Aorta (tissue), 5 donors: ENCODE measurements around the gene CD244. TPM values are rescaled to one million over a fixed set of nuclear protein-coding genes. Genes with fewer than 3 reads are reported as not detected.

Source experiments
- ATAC-seq: fragments of 200-7000 bp; cut with Tn5 transposase; one replicate; pipeline ENCODE4 v1.9.1; 2022; ENCODE audit warnings: moderate library complexity; ENCODE audit not compliant: low FRiP score
- DNase-seq, 2 donors: peaks; one replicate each; pipeline ENCODE4 v3.0.0-alpha.2; 2020
- H3K27ac ChIP-seq, 2 donors: one replicate each; pipeline ENCODE4 v1.5.1; 2013; ENCODE audit warnings: low read length in 2 of 2, mild to moderate bottlenecking in 2 of 2, moderate library complexity in 2 of 2, control low read depth in 1 of 2, inconsistent platforms in 1 of 2, low read depth in 1 of 2
- H3K27me3 ChIP-seq, 2 donors: one replicate each; pipeline ENCODE4 v1.6.1; 2013; ENCODE audit warnings: control low read depth in 1 of 2, low read length in 1 of 2, mild to moderate bottlenecking in 1 of 2, moderate library complexity in 1 of 2; ENCODE audit not compliant: insufficient read depth in 2 of 2, control insufficient read depth in 1 of 2
- H3K36me3 ChIP-seq, 2 donors: one replicate each; pipeline ENCODE4 v1.6.1; 2013; ENCODE audit warnings: control low read depth in 1 of 2, low read length in 1 of 2, mild to moderate bottlenecking in 1 of 2; ENCODE audit not compliant: insufficient read depth in 2 of 2, control insufficient read depth in 1 of 2
- H3K4me1 ChIP-seq, 2 donors: one replicate each; pipeline ENCODE4 v1.6.1; 2013; ENCODE audit warnings: low read length in 2 of 2, control low read depth in 1 of 2, mild to moderate bottlenecking in 1 of 2, moderate library complexity in 1 of 2; ENCODE audit not compliant: insufficient read depth in 2 of 2, control insufficient read depth in 1 of 2
- H3K4me3 ChIP-seq, 2 donors: one replicate each; pipeline ENCODE4 v1.5.1; 2013; ENCODE audit warnings: low read length in 2 of 2, control low read depth in 1 of 2, mild to moderate bottlenecking in 1 of 2
- H3K9me3 ChIP-seq: one replicate; pipeline ENCODE4 v1.6.1; 2013; ENCODE audit warnings: mild to moderate bottlenecking, low read length; ENCODE audit not compliant: control insufficient read depth
- WGBS, 2 donors: extraction: QIAGEN DNeasy Blood & Tissue Kit; methylation state at CpG; one replicate each; pipeline ENCODE4 v1.1.7; 2013; 5-methylcytosine and 5-hydroxymethylcytosine counted together
- intact Hi-C, 2 donors: fragments of 100-400 bp; cut with DNase I; formaldehyde crosslinking; loops; one replicate each; pipeline versions ENCODE4 v1.14.2 to v1.15.0; 2022
- polyA plus RNA-seq, 2 donors: library from polyadenylated mRNA; stranded (reverse); fragments of 200-250 nt; gene quantifications; one replicate each; pipeline ENCODE4 v1.2.3, GENCODE V29; 2013
- total RNA-seq, 2 donors: library from RNA; stranded (reverse); fragmentation: NEBNext Ultra II Directional; extraction: Animal tissue kit (Norgen Biotek cat#: 25700); gene quantifications; one replicate each; pipeline ENCODE4 v1.2.1, GENCODE V29; 2021
- donor health status: healthy with polysubstance abuse.
- donor health status: Bipolar disorder and iron deficiency.
- donor health status: DM: no; HTN: no; CAD: no.
- donor health status: DM: no; HTN: no; CAD: no.
- donor health status: DM: yes; HTN: yes; CAD: no.

The CD244 gene
- total and polyA plus RNA-seq, 4 donors: 0.26 to 1.9 (median 0.55) TPM

DNA sequence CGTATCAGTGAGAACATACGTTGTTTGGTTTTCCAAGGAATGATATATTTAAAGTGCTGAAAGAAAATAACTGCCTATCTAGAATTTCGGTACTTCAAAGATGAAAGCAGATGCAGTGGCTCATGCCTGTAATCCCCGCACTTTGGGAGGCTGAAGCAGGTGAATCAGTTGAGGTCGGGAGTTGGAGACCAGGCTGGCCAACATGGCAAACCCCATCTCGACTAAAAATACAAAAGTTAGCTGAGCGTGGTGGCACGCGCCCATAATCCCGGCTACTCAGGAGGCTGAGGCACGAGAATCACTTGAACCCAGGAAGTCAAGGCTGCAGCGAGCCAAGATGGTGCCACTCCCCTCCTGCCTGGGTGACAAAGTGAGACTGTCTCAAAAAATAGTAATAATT, 16.4 kb downstream of the CD244 start:
- intact Hi-C loops: no loop called here
- H3K9me3 ChIP-seq: peaks cover 3% of the 10 kb centered on the region
- 79 to 82% methylated on average over 12 of the region's 12 CpGs for whole genome bisulfite sequencing, 2 donors
- ATAC-seq (no peak), DNase-seq (no peak)
- no peaks in the 10 kb centered on the region for H3K27me3 ChIP-seq
- no peaks in the 10 kb centered on the region for H3K4me1 ChIP-seq
- H3K4me3 ChIP-seq: no peak overlapping the region
- H3K36me3 ChIP-seq: no peaks in the 10 kb centered on the region
- H3K27ac ChIP-seq: no peak overlapping the region

DNA sequence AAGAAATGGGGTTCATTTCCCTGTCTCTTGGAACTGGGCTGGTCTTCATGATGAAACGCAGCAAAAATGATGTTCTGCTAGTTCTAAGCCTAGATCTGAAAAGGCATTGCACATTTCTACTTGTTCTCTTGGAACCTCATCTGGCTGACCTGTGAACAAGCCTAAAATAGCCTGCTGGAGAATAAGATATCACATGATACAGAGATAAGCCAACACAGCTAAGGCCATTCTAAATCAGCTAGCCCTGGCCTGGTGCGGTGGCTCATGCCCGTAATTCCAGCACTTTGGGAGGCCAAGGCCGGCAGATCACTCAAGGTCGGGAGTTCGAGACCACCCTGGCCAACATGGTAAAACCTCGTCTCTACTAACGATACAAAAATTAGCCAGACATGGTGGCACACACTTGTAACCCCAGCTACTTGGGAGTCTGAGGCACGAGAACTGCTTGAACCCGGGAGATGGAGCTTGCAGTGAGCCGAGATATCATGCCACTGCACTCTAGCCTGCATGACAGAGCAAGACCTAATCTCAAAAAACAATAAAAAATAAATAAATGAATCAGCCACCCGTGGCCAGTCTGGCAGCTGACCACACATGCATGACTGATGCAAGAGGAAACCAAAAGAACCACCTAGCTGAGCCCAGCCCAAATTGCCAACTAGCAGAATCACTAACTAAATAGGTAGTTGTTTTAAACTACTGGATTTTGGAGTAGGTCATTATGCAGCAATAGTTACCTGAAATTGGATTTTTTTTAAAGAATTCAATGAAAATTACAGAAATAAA, 18.0 kb downstream of the CD244 start:
- intact Hi-C loops: no loop called here
- ATAC-seq: no peak

GRCh38 chr1:160841079-160841478, 21.6 kb downstream of the CD244 start:
- no peaks in the 10 kb centered on the region for H3K4me1 ChIP-seq
- intact Hi-C loops: no loop called here
- peaks cover 3% of the 10 kb centered on the region for H3K9me3 ChIP-seq
- no peaks in the 10 kb centered on the region for H3K27me3 ChIP-seq
- DNase-seq (no peak), ATAC-seq (no peak)
- no peak overlapping the region for H3K4me3 ChIP-seq
- no peak overlapping the region for H3K27ac ChIP-seq
- WGBS, 2 donors: 96 to 100% methylated on average over 4 of the region's 4 CpGs
- no peaks in the 10 kb centered on the region for H3K36me3 ChIP-seq

More for the DNA sequence above, 18.0 kb downstream of the CD244 start:
- Histone ChIP-seq H3K36me3 (no peaks in the 10 kb centered on the region), H3K4me1 (no peaks in the 10 kb centered on the region), H3K27me3 (no peaks in the 10 kb centered on the region), H3K4me3 (no peak overlapping the region), H3K9me3 (peaks cover 3% of the 10 kb centered on the region), H3K27ac (no peak overlapping the region)
- 83 to 85% methylated on average over 12 of the region's 12 CpGs for whole genome bisulfite sequencing, 2 donors
- no peak for DNase-seq

- Histone ChIP-seq H3K9me3 (peaks cover 3% of the 10 kb centered on the region), H3K27ac (no peak overlapping the region), H3K36me3 (no peaks in the 10 kb centered on the region), H3K27me3 (no peaks in the 10 kb centered on the region), H3K4me1 (no peaks in the 10 kb centered on the region), H3K4me3 (no peak overlapping the region)
- DNase-seq: no peak
- intact Hi-C loops: no loop called here
- no peak for ATAC-seq
- WGBS, 2 donors: 92 to 93% methylated on average over 2 of the region's 2 CpGs
These were observed 22.9 kb downstream of the CD244 start for GRCh38 chr1:160839746-160840145.

- H3K9me3 ChIP-seq: peaks cover 2% of the 10 kb centered on the region
- DNase-seq: no peak
- WGBS, 2 donors: 91% methylated on average over 7 of the region's 7 CpGs
- H3K4me3 ChIP-seq: no peak overlapping the region
- intact Hi-C loops: no loop called here
- no peaks in the 10 kb centered on the region for H3K4me1 ChIP-seq
- ATAC-seq: no peak
- H3K27me3 ChIP-seq: no peaks in the 10 kb centered on the region
- no peak overlapping the region for H3K27ac ChIP-seq
- H3K36me3 ChIP-seq: no peaks in the 10 kb centered on the region
These were observed 23.8 kb downstream of the CD244 start for GRCh38 chr1:160838888-160839287.

DNA sequence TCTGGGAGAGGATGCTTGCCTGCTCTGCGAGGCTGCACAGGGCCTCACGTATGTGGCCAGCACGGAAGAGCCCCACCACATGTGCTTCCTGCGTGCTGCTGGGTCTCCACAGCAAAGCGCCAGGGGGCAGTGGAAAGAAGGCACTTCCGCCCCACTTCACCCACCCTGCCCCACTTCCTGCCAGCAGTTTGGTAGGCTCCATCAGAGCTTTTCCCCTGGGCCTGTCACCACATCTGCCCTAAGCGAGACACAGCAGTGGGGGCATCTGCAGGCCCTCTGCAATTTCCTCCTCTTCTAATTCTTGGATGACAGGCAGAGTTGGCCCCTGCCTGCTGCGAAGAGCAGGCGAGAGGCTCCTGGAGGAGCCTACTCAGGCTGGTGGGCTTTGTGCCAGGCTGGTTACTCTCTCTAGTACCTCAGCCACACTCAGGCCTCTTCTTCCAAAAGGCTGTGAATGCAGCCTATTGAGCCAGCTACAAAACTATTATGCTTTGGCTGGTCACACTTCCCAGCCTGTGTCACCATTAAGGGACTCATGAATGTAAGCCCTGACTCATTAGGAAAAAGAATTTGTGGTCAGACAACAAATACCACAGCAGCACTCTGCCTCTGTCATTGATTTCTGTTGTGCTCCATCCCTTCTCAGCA, 25.0 kb downstream of the CD244 start:
- peak overlapping the region in 1 of 2 donors; percentile 8 for H3K27ac ChIP-seq

GRCh38 chr1:160836981-160837557, 25.6 kb downstream of the CD244 start:
- H3K27me3 ChIP-seq: no peaks in the 10 kb centered on the region
- no peak overlapping the region for H3K27ac ChIP-seq
- no peaks in the 10 kb centered on the region for H3K4me1 ChIP-seq
- 28 to 44% methylated on average over 4 of the region's 4 CpGs for WGBS, 2 donors
- ATAC-seq (no peak), DNase-seq (no peak)
- H3K36me3 ChIP-seq: no peaks in the 10 kb centered on the region
- peaks cover 2% of the 10 kb centered on the region for H3K9me3 ChIP-seq
- intact Hi-C loops: no loop called here
- no peak overlapping the region for H3K4me3 ChIP-seq

More for the DNA sequence above, 25.0 kb downstream of the CD244 start:
- 86 to 88% methylated on average over 9 of the region's 9 CpGs for WGBS, 2 donors
- intact Hi-C loops: no loop called here
- ATAC-seq (no peak), DNase-seq (peak in 1 of 2 donors; percentile 69)
- Histone ChIP-seq H3K4me3 (no peak overlapping the region), H3K27me3 (no peaks in the 10 kb centered on the region), H3K36me3 (no peaks in the 10 kb centered on the region), H3K4me1 (no peaks in the 10 kb centered on the region), H3K9me3 (peaks cover 2% of the 10 kb centered on the region)

- H3K4me3 ChIP-seq: no peak overlapping the region
- H3K27ac ChIP-seq: no peak overlapping the region
- no peaks in the 10 kb centered on the region for H3K36me3 ChIP-seq
- ATAC-seq (no peak), DNase-seq (no peak)
- H3K9me3 ChIP-seq: no peaks in the 10 kb centered on the region
- no peaks in the 10 kb centered on the region for H3K4me1 ChIP-seq
- 63 to 69% methylated on average over 3 of the region's 3 CpGs for WGBS, 2 donors
- intact Hi-C loops: no loop called here
- H3K27me3 ChIP-seq: no peaks in the 10 kb centered on the region
These were observed 26.1 kb downstream of the CD244 start for GRCh38 chr1:160836561-160836960.
